Measurements from ENCODE around the gene IRX4. TPM values are rescaled to one million over a fixed set of nuclear protein-coding genes. Genes with fewer than 3 reads are reported as not detected.
A peak's percentile ranks its signal among the peaks of the same experiment; 100 is the strongest.

Gene IRX4
- total RNA-seq, 6 donors from 2014 or later, result 1.7 TPM; not detected in 5

DNA sequence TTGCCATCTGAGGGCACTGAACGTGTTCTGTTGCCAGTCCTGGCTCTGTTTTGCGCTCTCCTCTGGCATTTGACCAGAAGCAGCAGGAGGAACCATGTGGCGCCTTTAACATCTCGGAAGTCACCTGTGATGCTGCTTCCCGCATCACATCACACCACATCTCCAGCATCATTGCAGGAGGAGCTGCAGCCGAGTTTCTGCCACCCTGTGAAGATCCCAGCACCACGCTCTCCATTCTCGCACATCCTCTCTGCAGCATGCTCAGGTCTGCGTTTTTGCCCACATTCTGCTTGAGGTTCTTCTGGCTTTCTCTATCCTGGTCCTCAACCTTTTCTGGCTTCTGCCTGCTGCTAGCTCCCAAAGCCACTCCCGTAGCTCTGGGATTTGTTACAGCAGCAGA, 11.0 kb upstream of the IRX4 start:
- H3K27me3 ChIP-seq, result peaks cover 0 to 9% (median 0%) of the 10 kb centered on the region in 4 donors
- no peak for TF ChIP-seq CTCF (IDR thresholded peaks at IDR 0.05)
- no peak for TF ChIP-seq POLR2A (IDR thresholded peaks at IDR 0.05)
- no peak for TF ChIP-seq EP300 (IDR thresholded peaks at IDR 0.05)
- TF ChIP-seq POLR2AphosphoS5 (IDR thresholded peaks at IDR 0.05), result no peak
- no peak for DNase-seq

GRCh38 chr5:1892685-1893445, 10.1 kb upstream of the IRX4 start:
- WGBS, 2 donors, result 83 to 84% methylated on average over 22 of the region's 22 CpGs
- Histone ChIP-seq H3K4me3 (no peak overlapping the region), H3K36me3 (no peaks in the 10 kb centered on the region), H3K27me3 (peaks cover 0 to 13% (median under 1%) of the 10 kb centered on the region in 4 donors), H3K9me3 (no peaks in the 10 kb centered on the region), H3K4me1 (no peaks in the 10 kb centered on the region), H3K27ac (no peak overlapping the region)
- DNase-seq (peak in 1 of 2 donors; percentile 26), ATAC-seq (ENCODE audit: low FRiP score in 2 of 2) (no peak)
- TF ChIP-seq POLR2A (IDR thresholded peaks at IDR 0.05) (no peak), POLR2AphosphoS5 (IDR thresholded peaks at IDR 0.05) (no peak), CTCF (IDR thresholded peaks at IDR 0.05) (no peak), EP300 (IDR thresholded peaks at IDR 0.05) (no peak)

More for the DNA sequence above, 11.0 kb upstream of the IRX4 start:
- no peaks in the 10 kb centered on the region for H3K36me3 ChIP-seq
- H3K4me3 ChIP-seq, result no peak overlapping the region
- no peaks in the 10 kb centered on the region for H3K4me1 ChIP-seq
- H3K9me3 ChIP-seq, result no peaks in the 10 kb centered on the region
- no peak for ATAC-seq (ENCODE audit: low FRiP score in 2 of 2)
- no peak overlapping the region for H3K27ac ChIP-seq
- 76 to 79% methylated on average over 10 of the region's 10 CpGs for WGBS, 2 donors

DNA sequence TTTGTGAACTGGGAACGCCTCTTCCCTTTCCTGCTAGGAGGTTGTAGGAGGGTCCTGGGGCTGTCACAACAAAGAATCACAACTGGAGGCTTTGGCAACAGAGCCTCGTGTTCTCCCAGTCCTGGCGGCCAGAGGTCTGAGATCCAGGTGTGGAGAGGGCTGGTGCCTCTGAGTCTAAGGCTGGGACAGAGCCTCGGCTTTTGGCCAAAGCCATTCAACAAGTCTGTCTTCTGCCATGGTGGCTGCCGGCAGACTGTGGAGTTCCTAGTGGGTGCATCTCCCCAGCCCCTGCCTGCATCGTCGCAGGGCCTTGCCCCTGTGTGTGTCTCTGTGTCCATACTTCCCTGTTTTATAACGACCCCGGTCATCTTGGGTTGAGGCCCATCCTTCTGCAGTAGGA, 9.5 kb upstream of the IRX4 start:
- Histone ChIP-seq H3K36me3 (no peaks in the 10 kb centered on the region), H3K27ac (no peak overlapping the region), H3K4me3 (no peak overlapping the region), H3K4me1 (peaks cover 0 to 3% (median 0%) of the 10 kb centered on the region in 4 donors), H3K9me3 (no peaks in the 10 kb centered on the region), H3K27me3 (peaks cover 0 to 20% (median 4%) of the 10 kb centered on the region in 4 donors)
- WGBS, 2 donors, result 55 to 74% methylated on average over 8 to 9 of the region's 9 CpGs
- DNase-seq (peak in 1 of 2 donors; percentile 13), ATAC-seq (ENCODE audit: low FRiP score in 2 of 2) (no peak)
- TF ChIP-seq CTCF (IDR thresholded peaks at IDR 0.05) (no peak), POLR2AphosphoS5 (IDR thresholded peaks at IDR 0.05) (no peak), EP300 (IDR thresholded peaks at IDR 0.05) (no peak), POLR2A (IDR thresholded peaks at IDR 0.05) (no peak)

GRCh38 chr5:1891391-1891790, 8.7 kb upstream of the IRX4 start:
- Histone ChIP-seq H3K27ac (no peak overlapping the region), H3K9me3 (no peaks in the 10 kb centered on the region), H3K4me1 (peaks cover 0 to 12% (median 0%) of the 10 kb centered on the region in 4 donors), H3K36me3 (no peaks in the 10 kb centered on the region), H3K27me3 (peaks cover 0 to 28% (median 6%) of the 10 kb centered on the region in 4 donors), H3K4me3 (no peak overlapping the region)
- ATAC-seq (ENCODE audit: low FRiP score in 2 of 2), result no peak
- 59 to 65% methylated on average over 16 of the region's 16 CpGs for WGBS, 2 donors
- DNase-seq, result no peak
- TF ChIP-seq POLR2AphosphoS5 (IDR thresholded peaks at IDR 0.05) (no peak), CTCF (IDR thresholded peaks at IDR 0.05) (no peak), EP300 (IDR thresholded peaks at IDR 0.05) (no peak), POLR2A (IDR thresholded peaks at IDR 0.05) (no peak)
